ENCODE data around the gene CRHR2. TPM values are rescaled to one million over a fixed set of nuclear protein-coding genes. Genes with fewer than 3 reads are reported as not detected.

CRHR2 gene
- polyA plus RNA-seq (2012; ENCODE audit: missing spikeins): not detected

- TF ChIP-seq POLR2AphosphoS5 (IDR thresholded peaks at IDR 0.05; ENCODE audit: low read depth, low read length): no peak
- TF ChIP-seq TAF1 (IDR thresholded peaks at IDR 0.05; ENCODE audit: borderline replicate concordance, low read depth, low read length): no peak
- TF ChIP-seq POLR2A (IDR thresholded peaks at IDR 0.05; ENCODE audit: low read depth, low read length): no peak
- DNase-seq (ENCODE audit: insufficient read length): peak; percentile 37
- no peak for FAIRE-seq
These were observed at the start of gene CRHR2 for GRCh38 chr7:30682212-30683083. Gene CRHR2, minus strand, starts transcription at chr7:30682456. Its CDS starts 176 bp downstream, at chr7:30682280.

DNA sequence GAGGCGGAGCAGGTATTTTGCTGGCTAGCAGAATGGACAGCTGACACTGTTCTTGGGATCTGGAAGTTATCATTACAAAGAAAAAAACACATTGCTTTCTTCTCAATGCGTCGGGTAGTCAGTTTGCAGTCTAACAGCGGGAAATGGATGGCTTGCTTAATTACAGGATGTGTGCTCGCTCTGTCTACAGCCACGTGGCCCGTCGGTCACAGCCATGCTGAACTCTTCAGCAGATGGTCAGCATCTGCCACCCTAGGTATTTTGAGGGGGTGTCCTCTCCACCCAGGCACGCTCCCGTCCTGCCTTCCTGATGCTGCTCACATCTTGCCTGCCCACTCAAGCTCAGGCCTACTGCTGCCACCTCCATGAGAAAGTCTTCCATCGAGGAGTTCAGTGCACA is 49.3 kb upstream of the CRHR2 start:
- DNase-seq (ENCODE audit: insufficient read length) (no peak), FAIRE-seq (no peak)
- TF ChIP-seq POLR2AphosphoS5 (IDR thresholded peaks at IDR 0.05; ENCODE audit: low read depth, low read length): no peak
- no peak for TF ChIP-seq POLR2A (IDR thresholded peaks at IDR 0.05; ENCODE audit: low read depth, low read length)
- no peak for TF ChIP-seq TAF1 (IDR thresholded peaks at IDR 0.05; ENCODE audit: borderline replicate concordance, low read depth, low read length)

- no peak for FAIRE-seq
- DNase-seq (ENCODE audit: insufficient read length): no peak
- TF ChIP-seq POLR2AphosphoS5 (IDR thresholded peaks at IDR 0.05; ENCODE audit: low read depth, low read length): no peak
- no peak for TF ChIP-seq POLR2A (IDR thresholded peaks at IDR 0.05; ENCODE audit: low read depth, low read length)
- TF ChIP-seq TAF1 (IDR thresholded peaks at IDR 0.05; ENCODE audit: borderline replicate concordance, low read depth, low read length): no peak
These were observed 48.7 kb upstream of the CRHR2 start for GRCh38 chr7:30730996-30731395.

- TF ChIP-seq POLR2A (IDR thresholded peaks at IDR 0.05; ENCODE audit: low read depth, low read length) (no peak), POLR2AphosphoS5 (IDR thresholded peaks at IDR 0.05; ENCODE audit: low read depth, low read length) (no peak), TAF1 (IDR thresholded peaks at IDR 0.05; ENCODE audit: borderline replicate concordance, low read depth, low read length) (no peak)
- FAIRE-seq (no peak), DNase-seq (ENCODE audit: insufficient read length) (no peak)
These were observed 47.8 kb upstream of the CRHR2 start for GRCh38 chr7:30730097-30730496.

- DNase-seq (ENCODE audit: insufficient read length): no peak
- TF ChIP-seq POLR2A (IDR thresholded peaks at IDR 0.05; ENCODE audit: low read depth, low read length) (no peak), TAF1 (IDR thresholded peaks at IDR 0.05; ENCODE audit: borderline replicate concordance, low read depth, low read length) (no peak), POLR2AphosphoS5 (IDR thresholded peaks at IDR 0.05; ENCODE audit: low read depth, low read length) (no peak)
- no peak for FAIRE-seq
These were observed 47.4 kb upstream of the CRHR2 start for GRCh38 chr7:30729642-30730041.

DNA sequence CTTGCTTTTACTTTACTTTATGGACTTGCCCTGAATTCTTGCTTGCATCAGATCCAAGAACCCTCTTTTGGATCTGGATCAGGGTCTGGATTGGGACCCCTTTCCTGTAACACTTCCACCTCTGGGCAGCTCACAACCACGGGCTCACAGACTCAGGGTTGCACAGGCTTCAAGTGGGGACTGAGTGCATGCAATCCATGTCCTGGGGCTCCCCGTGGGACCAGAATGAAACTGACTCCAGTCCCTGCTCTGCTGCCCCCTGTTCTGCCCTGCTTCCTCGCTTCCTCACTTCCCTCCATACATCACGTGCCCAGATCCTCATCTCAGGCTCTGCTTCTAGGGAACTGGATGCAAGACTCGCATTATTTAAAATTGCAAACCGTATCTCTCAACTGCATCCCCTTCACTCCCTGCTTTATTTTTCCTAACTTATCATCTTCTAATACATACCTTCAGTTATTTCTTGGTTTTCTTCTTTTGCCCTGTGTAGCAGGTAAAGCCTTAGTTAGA is 46.4 kb upstream of the CRHR2 start:
- FAIRE-seq (no peak), DNase-seq (ENCODE audit: insufficient read length) (no peak)
- TF ChIP-seq POLR2A (IDR thresholded peaks at IDR 0.05; ENCODE audit: low read depth, low read length): no peak
- no peak for TF ChIP-seq TAF1 (IDR thresholded peaks at IDR 0.05; ENCODE audit: borderline replicate concordance, low read depth, low read length)
- no peak for TF ChIP-seq POLR2AphosphoS5 (IDR thresholded peaks at IDR 0.05; ENCODE audit: low read depth, low read length)

GRCh38 chr7:30727061-30727945 is 45.0 kb upstream of the CRHR2 start:
- FAIRE-seq: no peak
- no peak for DNase-seq (ENCODE audit: insufficient read length)
- TF ChIP-seq POLR2A (IDR thresholded peaks at IDR 0.05; ENCODE audit: low read depth, low read length) (no peak), POLR2AphosphoS5 (IDR thresholded peaks at IDR 0.05; ENCODE audit: low read depth, low read length) (no peak), TAF1 (IDR thresholded peaks at IDR 0.05; ENCODE audit: borderline replicate concordance, low read depth, low read length) (no peak)

- TF ChIP-seq TAF1 (IDR thresholded peaks at IDR 0.05; ENCODE audit: borderline replicate concordance, low read depth, low read length) (no peak), POLR2A (IDR thresholded peaks at IDR 0.05; ENCODE audit: low read depth, low read length) (no peak), POLR2AphosphoS5 (IDR thresholded peaks at IDR 0.05; ENCODE audit: low read depth, low read length) (no peak)
- FAIRE-seq (no peak), DNase-seq (ENCODE audit: insufficient read length) (no peak)
These were observed 44.2 kb upstream of the CRHR2 start for GRCh38 chr7:30726296-30727006.

DNA sequence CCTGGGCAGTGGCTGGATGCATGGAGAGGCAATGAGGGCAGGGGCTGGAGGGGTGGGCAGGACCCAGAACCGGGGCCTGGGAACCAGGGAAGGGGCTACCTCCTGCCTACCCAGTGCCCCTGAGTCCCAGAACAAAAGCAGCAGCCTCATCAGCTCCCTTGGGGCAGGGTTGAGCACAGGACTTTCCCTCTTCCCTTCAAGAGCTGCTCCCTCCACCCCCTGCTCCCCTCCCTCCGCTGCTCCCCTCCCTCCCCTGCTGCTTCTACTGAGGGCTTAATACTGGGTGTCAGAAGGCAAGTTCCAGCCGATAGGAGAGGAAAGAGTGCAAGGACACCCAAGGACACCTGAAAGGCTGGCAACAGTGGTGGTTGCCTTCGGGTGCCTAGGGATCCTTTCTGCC is 41.5 kb upstream of the CRHR2 start:
- FAIRE-seq (no peak), DNase-seq (ENCODE audit: insufficient read length) (no peak)
- no peak for TF ChIP-seq POLR2AphosphoS5 (IDR thresholded peaks at IDR 0.05; ENCODE audit: low read depth, low read length)

DNA sequence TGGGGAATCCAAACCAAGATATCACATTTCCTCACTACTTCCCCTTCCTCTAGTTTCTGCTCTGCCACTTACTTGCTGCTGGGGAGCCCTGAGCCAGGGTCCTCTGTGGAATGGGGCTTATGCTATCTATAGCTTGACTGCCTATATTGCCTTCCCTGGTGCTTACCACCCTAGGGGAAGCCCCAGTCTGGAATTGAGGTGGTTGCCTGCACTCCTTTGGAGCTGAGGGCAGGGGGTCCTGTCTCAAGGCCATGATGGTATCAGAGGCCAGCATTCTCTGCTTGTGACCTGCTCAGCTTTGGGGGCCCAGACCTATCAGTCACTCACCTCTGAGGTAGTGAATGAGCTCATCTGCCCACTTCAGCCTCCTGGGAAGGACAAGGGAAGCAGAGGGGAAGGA is 40.4 kb upstream of the CRHR2 start:
- no peak for FAIRE-seq
- DNase-seq (ENCODE audit: insufficient read length): no peak
- TF ChIP-seq POLR2AphosphoS5 (IDR thresholded peaks at IDR 0.05; ENCODE audit: low read depth, low read length): no peak
- TF ChIP-seq TAF1 (IDR thresholded peaks at IDR 0.05; ENCODE audit: borderline replicate concordance, low read depth, low read length): no peak
- no peak for TF ChIP-seq POLR2A (IDR thresholded peaks at IDR 0.05; ENCODE audit: low read depth, low read length)

DNA sequence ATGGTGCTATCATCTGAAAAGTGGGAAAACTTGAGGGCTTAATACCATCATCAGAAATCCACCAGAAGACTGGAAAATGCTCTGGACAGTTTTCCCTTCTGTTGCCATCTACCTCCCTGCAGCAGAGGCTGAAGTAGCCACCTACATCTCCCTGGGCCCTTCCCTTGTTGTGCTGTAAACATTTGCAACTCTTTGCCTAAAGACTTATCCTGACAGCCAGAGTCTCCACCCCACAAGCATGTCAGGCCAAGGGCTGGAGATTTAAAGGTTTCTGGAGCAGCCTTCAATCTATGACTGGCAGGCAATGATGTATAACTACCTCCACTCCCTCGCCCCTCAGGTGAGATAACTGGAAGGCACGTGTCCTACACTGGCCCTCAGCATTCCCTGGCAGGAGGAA is 39.9 kb upstream of the CRHR2 start:
- FAIRE-seq: no peak
- TF ChIP-seq TAF1 (IDR thresholded peaks at IDR 0.05; ENCODE audit: borderline replicate concordance, low read depth, low read length): no peak
- no peak for TF ChIP-seq POLR2A (IDR thresholded peaks at IDR 0.05; ENCODE audit: low read depth, low read length)
- TF ChIP-seq POLR2AphosphoS5 (IDR thresholded peaks at IDR 0.05; ENCODE audit: low read depth, low read length): no peak
- DNase-seq (ENCODE audit: insufficient read length): no peak
